Measurements from ENCODE around the gene ACTR1B.
A peak's percentile ranks its signal among the peaks of the same experiment; 100 is the strongest.

The ACTR1B gene

DNA sequence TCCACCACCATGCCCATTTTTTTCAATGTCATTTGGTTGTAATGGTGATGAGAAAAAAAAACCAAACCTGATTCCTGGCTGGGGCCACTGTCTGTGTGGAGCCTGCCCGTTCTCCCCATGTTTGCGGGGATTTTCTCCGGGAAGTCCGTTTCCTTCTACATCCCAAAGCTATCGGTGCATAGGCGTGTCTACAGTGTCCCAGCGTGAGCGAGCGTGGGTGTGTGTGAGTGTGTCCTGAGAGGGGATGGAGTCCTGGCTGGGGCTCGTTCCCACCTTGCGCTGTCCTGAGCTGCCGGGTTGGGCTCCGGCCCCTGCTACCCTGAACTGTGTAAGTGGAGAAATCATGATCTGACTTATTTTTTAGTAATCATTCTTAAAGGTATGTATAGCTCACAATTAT is 42.3 kb upstream of the ACTR1B start:
- Histone ChIP-seq H3K4me1 (ENCODE audit: control insufficient read depth, insufficient read depth, low read depth, low read length) (peaks cover 5% of the 10 kb centered on the region), H3K79me1 (replicated peaks; ENCODE audit: low read length, poor library complexity, severe bottlenecking) (no peaks in the 10 kb centered on the region), H3K4ac (ENCODE audit: low read depth in 1 of 2, low read length in 2 of 2) (no peak overlapping the region), H3K4me3 (ENCODE audit: insufficient read depth in 1 of 2, low read depth in 1 of 2, low read length in 2 of 2) (no peak overlapping the region), H2AK5ac (ENCODE audit: low read length, severe bottlenecking) (no peak overlapping the region), H4K8ac (ENCODE audit: low read length) (no peak overlapping the region), H3K18ac (ENCODE audit: low read depth in 1 of 2, low read length in 2 of 2) (no peak overlapping the region), H3K9ac (ENCODE audit: low read length) (no peak overlapping the region), H3K14ac (ENCODE audit: low read length in 2 of 2) (peak overlapping the region in 1 of 2 experiments; percentile 55), H3K4me2 (ENCODE audit: low read length, poor library complexity, severe bottlenecking) (no peak overlapping the region), H2BK5ac (ENCODE audit: low read depth, low read length, poor library complexity, severe bottlenecking) (no peak overlapping the region), H3K27me3 (ENCODE audit: control insufficient read depth in 1 of 2, insufficient read depth in 1 of 2, low read length in 2 of 2) (peaks cover 23 to 25% of the 10 kb centered on the region in 2 experiments), H3K23ac (ENCODE audit: low read length in 2 of 2) (no peak overlapping the region), H2BK15ac (ENCODE audit: low read depth, poor library complexity, severe bottlenecking) (no peak overlapping the region), H2BK120ac (ENCODE audit: low read depth, low read length) (no peak overlapping the region), H2AFZ (ENCODE audit: low read depth, low read length) (no peak overlapping the region), H2BK12ac (ENCODE audit: low read length in 2 of 2) (no peak overlapping the region), H3K36me3 (ENCODE audit: control insufficient read depth in 1 of 2, insufficient read depth in 2 of 2, low read depth in 1 of 2, low read length in 2 of 2) (no peaks in the 10 kb centered on the region), H3K9me3 (ENCODE audit: control insufficient read depth, low read length) (no peaks in the 10 kb centered on the region), H4K91ac (ENCODE audit: low read length) (no peak overlapping the region), H3K27ac (ENCODE audit: low read length, poor library complexity, severe bottlenecking) (no peak overlapping the region)
- DNase-seq: no peak
- 95% methylated on average over 10 of the region's 13 CpGs for WGBS

GRCh38 chr2:97704989-97705388 is 41.1 kb upstream of the ACTR1B start:
- no peak overlapping the region for H3K18ac ChIP-seq (ENCODE audit: low read depth in 1 of 2, low read length in 2 of 2)
- H3K4me2 ChIP-seq (ENCODE audit: low read length, poor library complexity, severe bottlenecking): no peak overlapping the region
- H3K23ac ChIP-seq (ENCODE audit: low read length in 2 of 2): no peak overlapping the region
- H3K4me3 ChIP-seq (ENCODE audit: insufficient read depth in 1 of 2, low read depth in 1 of 2, low read length in 2 of 2): peak overlapping the region in 1 of 2 experiments; percentile 26
- no peak overlapping the region for H2BK120ac ChIP-seq (ENCODE audit: low read depth, low read length)
- no peak overlapping the region for H2BK15ac ChIP-seq (ENCODE audit: low read depth, poor library complexity, severe bottlenecking)
- no peak overlapping the region for H4K91ac ChIP-seq (ENCODE audit: low read length)
- 90% methylated on average over 2 of the region's 5 CpGs for WGBS
- no peak overlapping the region for H2AFZ ChIP-seq (ENCODE audit: low read depth, low read length)
- no peaks in the 10 kb centered on the region for H3K79me1 ChIP-seq (replicated peaks; ENCODE audit: low read length, poor library complexity, severe bottlenecking)
- H3K9me3 ChIP-seq (ENCODE audit: control insufficient read depth, low read length): no peaks in the 10 kb centered on the region
- DNase-seq: no peak
- H3K27ac ChIP-seq (ENCODE audit: low read length, poor library complexity, severe bottlenecking): no peak overlapping the region
- H4K8ac ChIP-seq (ENCODE audit: low read length): no peak overlapping the region
- H3K9ac ChIP-seq (ENCODE audit: low read length): no peak overlapping the region
- H3K14ac ChIP-seq (ENCODE audit: low read length in 2 of 2): peak overlapping the region in 1 of 2 experiments; percentile 46
- H3K36me3 ChIP-seq (ENCODE audit: control insufficient read depth in 1 of 2, insufficient read depth in 2 of 2, low read depth in 1 of 2, low read length in 2 of 2): no peaks in the 10 kb centered on the region
- H2AK5ac ChIP-seq (ENCODE audit: low read length, severe bottlenecking): no peak overlapping the region
- peaks cover 5% of the 10 kb centered on the region for H3K4me1 ChIP-seq (ENCODE audit: control insufficient read depth, insufficient read depth, low read depth, low read length)
- H2BK5ac ChIP-seq (ENCODE audit: low read depth, low read length, poor library complexity, severe bottlenecking): no peak overlapping the region
- no peak overlapping the region for H3K4ac ChIP-seq (ENCODE audit: low read depth in 1 of 2, low read length in 2 of 2)
- H3K27me3 ChIP-seq (ENCODE audit: control insufficient read depth in 1 of 2, insufficient read depth in 1 of 2, low read length in 2 of 2): peaks cover 20% of the 10 kb centered on the region in 2 experiments
- no peak overlapping the region for H2BK12ac ChIP-seq (ENCODE audit: low read length in 2 of 2)

GRCh38 chr2:97703741-97704140 is 39.9 kb upstream of the ACTR1B start:
- no peak overlapping the region for H2BK5ac ChIP-seq (ENCODE audit: low read depth, low read length, poor library complexity, severe bottlenecking)
- peaks cover 5% of the 10 kb centered on the region for H3K4me1 ChIP-seq (ENCODE audit: control insufficient read depth, insufficient read depth, low read depth, low read length)
- no peak for DNase-seq
- H3K79me1 ChIP-seq (replicated peaks; ENCODE audit: low read length, poor library complexity, severe bottlenecking): no peaks in the 10 kb centered on the region
- H3K27ac ChIP-seq (ENCODE audit: low read length, poor library complexity, severe bottlenecking): no peak overlapping the region
- no peak overlapping the region for H2BK12ac ChIP-seq (ENCODE audit: low read length in 2 of 2)
- H3K27me3 ChIP-seq (ENCODE audit: control insufficient read depth in 1 of 2, insufficient read depth in 1 of 2, low read length in 2 of 2): peaks cover 14 to 18% of the 10 kb centered on the region in 2 experiments
- H2AFZ ChIP-seq (ENCODE audit: low read depth, low read length): no peak overlapping the region
- WGBS: 90% methylated on average over 2 of the region's 3 CpGs
- no peak overlapping the region for H4K8ac ChIP-seq (ENCODE audit: low read length)
- H3K23ac ChIP-seq (ENCODE audit: low read length in 2 of 2): no peak overlapping the region
- no peak overlapping the region for H3K4me3 ChIP-seq (ENCODE audit: insufficient read depth in 1 of 2, low read depth in 1 of 2, low read length in 2 of 2)
- H3K18ac ChIP-seq (ENCODE audit: low read depth in 1 of 2, low read length in 2 of 2): no peak overlapping the region
- no peak overlapping the region for H3K4ac ChIP-seq (ENCODE audit: low read depth in 1 of 2, low read length in 2 of 2)
- H3K9ac ChIP-seq (ENCODE audit: low read length): no peak overlapping the region
- no peak overlapping the region for H4K91ac ChIP-seq (ENCODE audit: low read length)
- no peaks in the 10 kb centered on the region for H3K9me3 ChIP-seq (ENCODE audit: control insufficient read depth, low read length)
- H2AK5ac ChIP-seq (ENCODE audit: low read length, severe bottlenecking): no peak overlapping the region
- no peak overlapping the region for H2BK15ac ChIP-seq (ENCODE audit: low read depth, poor library complexity, severe bottlenecking)
- H3K4me2 ChIP-seq (ENCODE audit: low read length, poor library complexity, severe bottlenecking): no peak overlapping the region
- no peak overlapping the region for H2BK120ac ChIP-seq (ENCODE audit: low read depth, low read length)
- H3K36me3 ChIP-seq (ENCODE audit: control insufficient read depth in 1 of 2, insufficient read depth in 2 of 2, low read depth in 1 of 2, low read length in 2 of 2): no peaks in the 10 kb centered on the region
- no peak overlapping the region for H3K14ac ChIP-seq (ENCODE audit: low read length in 2 of 2)

DNA sequence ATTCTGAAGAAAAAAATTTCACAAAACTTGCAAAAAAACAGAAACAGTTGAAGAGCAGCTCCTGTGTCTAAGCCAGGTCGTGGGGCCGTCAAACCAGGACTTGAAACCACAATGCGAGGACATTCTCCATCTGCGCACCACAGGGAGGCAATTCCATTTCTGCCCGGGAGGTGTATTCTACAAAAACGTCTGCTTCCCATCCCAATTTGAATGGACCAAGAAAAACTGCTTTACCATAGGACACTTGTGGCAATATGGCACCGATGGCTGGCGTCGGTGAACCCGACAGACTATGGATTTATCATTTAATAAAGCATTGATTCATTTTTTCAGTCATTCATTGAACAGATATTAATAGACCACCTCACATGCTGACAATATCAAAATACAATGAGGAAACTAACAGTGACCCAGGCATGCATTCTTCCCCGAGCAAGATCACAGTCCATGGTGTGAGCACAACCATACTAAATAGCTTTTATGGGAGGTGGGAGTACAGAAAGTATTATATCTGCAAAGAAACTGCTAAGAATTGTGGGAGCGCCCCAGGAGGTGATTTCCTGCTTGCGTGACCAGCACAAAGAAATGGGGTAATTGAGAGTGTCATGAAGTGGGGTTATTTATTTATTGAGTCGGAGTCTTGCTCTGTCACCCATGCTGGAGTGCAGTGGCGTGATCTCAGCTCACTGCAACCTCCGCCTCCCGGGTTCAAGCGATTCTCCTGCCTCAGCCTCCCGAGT is 39.1 kb upstream of the ACTR1B start:
- Histone ChIP-seq H2AK5ac (ENCODE audit: low read length, severe bottlenecking) (no peak overlapping the region), H3K14ac (ENCODE audit: low read length in 2 of 2) (no peak overlapping the region), H3K27me3 (ENCODE audit: control insufficient read depth in 1 of 2, insufficient read depth in 1 of 2, low read length in 2 of 2) (peaks cover 5 to 10% of the 10 kb centered on the region in 2 experiments), H2BK120ac (ENCODE audit: low read depth, low read length) (no peak overlapping the region), H3K27ac (ENCODE audit: low read length, poor library complexity, severe bottlenecking) (no peak overlapping the region), H3K4me1 (ENCODE audit: control insufficient read depth, insufficient read depth, low read depth, low read length) (peaks cover 5% of the 10 kb centered on the region), H2BK12ac (ENCODE audit: low read length in 2 of 2) (no peak overlapping the region), H2BK5ac (ENCODE audit: low read depth, low read length, poor library complexity, severe bottlenecking) (no peak overlapping the region), H2BK15ac (ENCODE audit: low read depth, poor library complexity, severe bottlenecking) (no peak overlapping the region), H3K79me1 (replicated peaks; ENCODE audit: low read length, poor library complexity, severe bottlenecking) (no peaks in the 10 kb centered on the region), H2AFZ (ENCODE audit: low read depth, low read length) (no peak overlapping the region), H3K23ac (ENCODE audit: low read length in 2 of 2) (no peak overlapping the region), H3K4me3 (ENCODE audit: insufficient read depth in 1 of 2, low read depth in 1 of 2, low read length in 2 of 2) (no peak overlapping the region), H3K9me3 (ENCODE audit: control insufficient read depth, low read length) (no peaks in the 10 kb centered on the region), H4K8ac (ENCODE audit: low read length) (no peak overlapping the region), H3K36me3 (ENCODE audit: control insufficient read depth in 1 of 2, insufficient read depth in 2 of 2, low read depth in 1 of 2, low read length in 2 of 2) (no peaks in the 10 kb centered on the region), H4K91ac (ENCODE audit: low read length) (no peak overlapping the region), H3K9ac (ENCODE audit: low read length) (no peak overlapping the region), H3K4ac (ENCODE audit: low read depth in 1 of 2, low read length in 2 of 2) (no peak overlapping the region), H3K4me2 (ENCODE audit: low read length, poor library complexity, severe bottlenecking) (no peak overlapping the region), H3K18ac (ENCODE audit: low read depth in 1 of 2, low read length in 2 of 2) (no peak overlapping the region)
- DNase-seq: no peak
- WGBS: 94% methylated on average over 17 of the region's 19 CpGs

Data from mesenchymal stem cell (in vitro differentiated cells and primary cell).